Testis (tissue), 2 donors: Measurements from ENCODE around the gene SPCS3.
"Not testable (repeated sequence)": the region's sequence is repeated elsewhere in the genome, so short reads cannot be mapped to it uniquely, and the experiment has no call there.

ENCODE experiments used
- CTCF ChIP-seq, 3 experiments: fragments of 450-650 bp in 2 of 3; fragments of 200-600 bp in 1 of 3; sonication (generic) in 1 of 3; IDR thresholded peaks; one replicate each; pipeline ENCODE4 v1.5.1; 2016 to 2019; ENCODE audit warnings: antibody characterized with exemption in 3 of 3, mild to moderate bottlenecking in 2 of 3, moderate library complexity in 1 of 3
- POLR2A ChIP-seq: fragments of 450-650 bp; IDR thresholded peaks from one replicate; pipeline ENCODE4 v1.6.1; 2017; ENCODE audit warnings: antibody characterized with exemption, mild to moderate bottlenecking, moderate library complexity

- not testable (repeated sequence) for TF ChIP-seq CTCF (IDR thresholded peaks at IDR 0.05); POLR2A
Observed at GRCh38 chr4:176324876-176325275, 5.1 kb downstream of the SPCS3 start.
